Uterus (tissue), 2 donors: ENCODE results near the gene CACNA1C.
"Not testable (repeated sequence)": the region's sequence is repeated elsewhere in the genome, so short reads cannot be mapped to it uniquely, and the experiment has no call there.

Experiments used
- POLR2A ChIP-seq, 2 donors: fragments of 450-650 bp; IDR thresholded peaks; one replicate each; pipeline ENCODE4 v1.6.1; 2016; ENCODE audit warnings: antibody characterized with exemption in 2 of 2, mild to moderate bottlenecking in 1 of 2, moderate library complexity in 1 of 2
- TF ChIP-seq, protein P1 (sequence below), 4 experiments: fragments of 200-600 bp in 2 of 4; fragments of 450-650 bp in 2 of 4; sonication (generic) in 2 of 4; IDR thresholded peaks; one replicate each; pipeline ENCODE4 v1.5.1; 2016 to 2019; ENCODE audit warnings: antibody characterized with exemption in 4 of 4, mild to moderate bottlenecking in 2 of 4, moderate library complexity in 1 of 4

DNA sequence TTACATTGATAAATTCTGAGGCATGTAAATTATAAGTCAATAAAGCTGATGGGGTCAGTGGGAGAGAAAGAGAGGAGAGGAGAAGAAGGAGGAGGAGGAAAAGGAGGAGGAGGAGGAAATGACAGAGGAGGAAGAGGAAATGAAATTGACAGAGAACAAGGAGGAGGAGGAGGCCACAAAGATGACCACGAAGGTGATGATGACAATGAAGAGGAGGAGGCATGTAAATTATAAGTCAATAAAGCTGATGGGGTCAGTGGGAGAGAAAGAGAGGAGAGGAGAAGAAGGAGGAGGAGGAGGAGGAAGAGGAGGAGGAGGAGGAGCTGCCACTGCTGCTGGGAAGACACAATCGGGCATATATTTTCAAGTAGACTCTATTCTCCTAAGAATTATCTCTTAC lies 438.6 kb downstream of the CACNA1C start:
- TF ChIP-seq, protein P1, sequence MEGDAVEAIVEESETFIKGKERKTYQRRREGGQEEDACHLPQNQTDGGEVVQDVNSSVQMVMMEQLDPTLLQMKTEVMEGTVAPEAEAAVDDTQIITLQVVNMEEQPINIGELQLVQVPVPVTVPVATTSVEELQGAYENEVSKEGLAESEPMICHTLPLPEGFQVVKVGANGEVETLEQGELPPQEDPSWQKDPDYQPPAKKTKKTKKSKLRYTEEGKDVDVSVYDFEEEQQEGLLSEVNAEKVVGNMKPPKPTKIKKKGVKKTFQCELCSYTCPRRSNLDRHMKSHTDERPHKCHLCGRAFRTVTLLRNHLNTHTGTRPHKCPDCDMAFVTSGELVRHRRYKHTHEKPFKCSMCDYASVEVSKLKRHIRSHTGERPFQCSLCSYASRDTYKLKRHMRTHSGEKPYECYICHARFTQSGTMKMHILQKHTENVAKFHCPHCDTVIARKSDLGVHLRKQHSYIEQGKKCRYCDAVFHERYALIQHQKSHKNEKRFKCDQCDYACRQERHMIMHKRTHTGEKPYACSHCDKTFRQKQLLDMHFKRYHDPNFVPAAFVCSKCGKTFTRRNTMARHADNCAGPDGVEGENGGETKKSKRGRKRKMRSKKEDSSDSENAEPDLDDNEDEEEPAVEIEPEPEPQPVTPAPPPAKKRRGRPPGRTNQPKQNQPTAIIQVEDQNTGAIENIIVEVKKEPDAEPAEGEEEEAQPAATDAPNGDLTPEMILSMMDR (IDR thresholded peaks at IDR 0.05) = not testable (repeated sequence)
- not testable (repeated sequence) for TF ChIP-seq POLR2A (IDR thresholded peaks at IDR 0.05)
